Glomerular endothelial cell (primary cell): ENCODE results near the gene ATP4A. TPM values are rescaled to one million over a fixed set of nuclear protein-coding genes. Genes with fewer than 3 reads are reported as not detected.
A peak's percentile ranks its signal among the peaks of the same experiment; 100 is the strongest.
"Not testable (repeated sequence)": the region's sequence is repeated elsewhere in the genome, so short reads cannot be mapped to it uniquely, and the experiment has no call there.

ENCODE experiments used
- DNase-seq: peaks from one replicate; pipeline ENCODE4 v3.0.0-alpha.2; 2011; ENCODE audit warnings: low read depth, low spot score; ENCODE audit errors: extremely low read depth
- total RNA-seq: library from RNA; depleted of rRNA; stranded (reverse); fragments of >200 nt; gene quantifications from 2 replicates; pipeline ENCODE4 v1.2.3, GENCODE V29; 2015

ATP4A gene
- not detected in 2 replicates for total RNA-seq

- DNase-seq = no peak
Measured at GRCh38 chr19:35563207-35563829, at the start of gene ATP4A. Gene ATP4A (minus strand): TSS chr19:35563658. CDS start chr19:35563629, 29 bp downstream.

DNA sequence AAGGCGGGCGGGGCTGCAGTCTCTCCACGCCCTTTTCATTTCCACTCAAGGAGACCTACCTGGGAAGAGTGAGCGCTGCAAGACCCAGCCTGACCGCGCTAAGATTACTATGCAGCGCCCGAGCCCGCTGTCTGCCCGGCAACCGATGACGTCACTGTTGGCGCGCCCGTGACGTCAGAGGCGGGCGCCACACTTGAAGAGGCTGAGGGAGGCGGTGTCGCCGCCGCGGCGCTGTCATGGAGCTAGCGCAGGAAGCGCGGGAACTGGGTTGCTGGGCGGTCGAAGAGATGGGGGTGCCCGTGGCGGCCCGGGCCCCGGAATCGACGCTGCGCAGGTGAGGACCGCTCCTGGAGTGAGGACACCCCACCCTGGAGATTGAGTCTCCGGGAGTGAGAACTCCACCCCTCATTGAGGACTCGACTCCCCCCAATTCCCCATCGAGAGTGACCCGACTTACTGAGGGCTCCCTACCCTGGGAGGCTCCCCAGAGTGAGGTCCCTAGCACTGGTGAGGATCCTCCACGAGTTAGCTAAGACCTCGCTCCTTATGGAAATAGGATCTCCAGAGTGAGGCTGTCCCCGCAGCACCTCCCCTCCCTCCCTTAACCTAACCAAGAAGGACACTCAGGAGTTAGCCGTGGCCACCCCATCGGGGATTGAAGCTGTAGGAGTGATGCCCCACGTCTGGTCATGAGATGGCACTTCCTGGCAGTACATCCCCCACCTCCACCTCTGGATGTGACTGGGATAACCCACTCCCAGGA is 49.3 kb upstream of the ATP4A start, which contains the start of gene HAUS5:
HAUS5 (plus strand) TSS at position 177 of the 763 bp plus-strand sequence; CDS start at position 237, 60 bp downstream.
- peak; percentile 25 for DNase-seq

- DNase-seq = no peak
Measured at GRCh38 chr19:35612224-35612558, 48.7 kb upstream of the ATP4A start.

DNA sequence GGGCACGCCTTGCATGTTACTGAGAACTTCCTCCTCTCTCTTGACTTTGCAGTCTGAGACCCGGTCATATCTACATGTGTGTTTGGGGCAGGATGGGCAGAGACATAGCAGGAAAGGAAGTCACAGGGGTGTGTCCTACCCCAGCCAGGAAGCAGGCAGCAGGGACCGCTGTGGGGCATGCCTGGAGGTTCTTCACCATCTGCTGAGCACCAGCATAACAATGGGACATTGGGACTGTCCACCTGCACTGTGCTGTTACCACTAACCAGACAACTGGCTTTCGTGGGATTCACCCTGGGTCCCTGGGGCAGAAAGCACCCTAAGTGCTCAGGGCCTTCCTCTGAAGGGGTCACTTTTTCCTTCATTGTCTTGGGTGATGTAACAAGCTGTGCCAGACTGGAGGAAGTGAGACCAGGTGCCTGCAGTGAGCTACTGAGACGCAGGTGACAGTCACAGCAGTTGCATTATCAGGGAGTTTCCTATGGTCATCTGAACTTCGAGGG is 46.4 kb upstream of the ATP4A start:
- DNase-seq = no peak

GRCh38 chr19:35608251-35608650 is 44.8 kb upstream of the ATP4A start:
- no peak for DNase-seq

- no peak for DNase-seq
Measured at GRCh38 chr19:35607661-35608060, 44.2 kb upstream of the ATP4A start.

GRCh38 chr19:35607170-35607569 is 43.7 kb upstream of the ATP4A start:
- DNase-seq = not testable (repeated sequence)

GRCh38 chr19:35604436-35604835 is 41.0 kb upstream of the ATP4A start:
- not testable (repeated sequence) for DNase-seq

GRCh38 chr19:35601971-35602370 is 38.5 kb upstream of the ATP4A start:
- DNase-seq = no peak

DNA sequence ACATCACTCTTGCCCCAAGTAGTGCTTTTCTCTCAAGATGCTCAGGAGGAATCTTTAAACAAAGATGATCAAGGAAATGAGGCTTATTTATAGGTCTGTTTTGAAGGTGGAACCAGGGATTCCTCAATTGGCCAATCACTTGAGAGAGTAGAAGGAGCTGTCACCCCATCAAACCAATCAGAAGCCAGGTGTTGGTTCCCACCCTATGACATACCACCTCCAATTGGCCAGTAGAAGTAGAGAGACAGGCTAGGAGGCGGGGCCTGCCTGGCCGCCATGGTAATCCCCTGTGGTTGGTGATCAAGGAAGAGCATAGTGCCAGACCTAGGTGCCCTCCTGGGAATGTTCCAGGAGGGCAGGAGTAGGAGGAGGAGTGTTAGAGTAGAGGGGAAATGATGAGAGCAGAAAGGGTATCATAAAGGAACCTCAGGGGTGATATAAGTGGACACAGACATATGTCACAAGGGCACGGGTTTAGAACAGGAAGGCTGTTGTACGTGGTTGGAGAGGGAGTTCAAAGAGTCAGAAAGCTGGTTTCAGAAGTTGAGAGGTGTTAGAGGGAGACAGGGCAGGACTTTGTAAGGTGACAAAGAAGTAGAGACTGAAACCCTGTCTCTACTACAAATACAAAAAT is 33.0 kb upstream of the ATP4A start:
- DNase-seq = no peak

DNA sequence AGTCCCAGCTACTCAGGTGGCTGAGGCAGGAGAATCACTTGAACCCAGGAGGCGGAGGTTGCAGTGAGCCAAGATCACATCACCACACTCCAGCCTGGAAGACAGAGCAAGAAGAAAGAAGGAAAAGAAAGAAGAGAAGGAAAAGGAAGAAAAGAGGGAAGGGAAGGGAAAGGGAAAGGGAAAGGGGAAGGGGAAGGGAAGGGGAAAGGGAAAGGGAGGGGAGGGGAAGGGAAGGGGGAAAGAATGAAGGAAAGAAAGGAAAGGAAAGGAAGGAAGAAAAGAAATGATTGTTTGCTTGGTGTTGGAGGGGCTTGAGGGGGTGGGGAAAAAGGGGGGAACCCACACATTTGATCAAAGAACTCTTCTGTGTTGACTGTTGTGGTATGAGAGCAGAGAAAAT is 32.5 kb upstream of the ATP4A start:
- no peak for DNase-seq

DNA sequence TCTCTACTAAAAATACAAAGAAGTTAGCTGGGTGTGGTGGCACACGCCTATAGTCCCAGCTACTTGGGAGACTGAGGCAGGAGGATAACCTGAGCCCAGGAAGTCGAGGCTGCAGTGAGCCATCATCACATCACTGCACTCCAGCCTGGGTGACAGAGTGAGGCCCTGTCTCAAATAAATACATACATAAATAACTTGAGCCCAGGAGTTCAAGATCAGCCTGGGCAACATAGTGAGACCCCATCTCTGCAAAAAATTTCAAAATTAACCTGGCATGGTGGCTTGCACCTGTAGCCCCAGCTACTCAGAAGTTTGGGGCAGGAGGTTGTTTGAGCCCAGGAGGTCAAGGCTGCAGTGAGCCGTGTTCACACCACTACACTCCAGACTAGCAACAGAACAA is 31.6 kb upstream of the ATP4A start:
- DNase-seq = not testable (repeated sequence)

DNA sequence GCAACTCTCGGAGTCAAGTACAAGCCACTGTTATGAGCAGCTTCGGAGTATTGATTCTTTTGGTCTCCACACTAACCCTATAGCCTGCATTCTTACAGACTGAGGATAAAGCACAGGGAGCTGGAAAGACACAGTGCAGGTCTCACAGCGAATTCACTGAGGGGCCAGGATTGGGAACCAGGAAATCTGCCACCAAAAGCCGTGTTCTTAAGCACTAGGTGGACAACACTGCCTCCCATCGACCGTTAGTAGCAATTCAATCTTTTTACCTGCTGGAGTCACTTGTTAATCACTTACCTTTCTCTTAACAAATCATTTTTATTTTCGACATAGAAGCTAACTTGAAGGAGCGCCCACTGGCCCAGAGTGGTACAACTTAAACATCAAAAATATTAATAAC is 28.8 kb upstream of the ATP4A start:
- no peak for DNase-seq

GRCh38 chr19:35590875-35591274 is 27.4 kb upstream of the ATP4A start:
- no peak for DNase-seq

DNA sequence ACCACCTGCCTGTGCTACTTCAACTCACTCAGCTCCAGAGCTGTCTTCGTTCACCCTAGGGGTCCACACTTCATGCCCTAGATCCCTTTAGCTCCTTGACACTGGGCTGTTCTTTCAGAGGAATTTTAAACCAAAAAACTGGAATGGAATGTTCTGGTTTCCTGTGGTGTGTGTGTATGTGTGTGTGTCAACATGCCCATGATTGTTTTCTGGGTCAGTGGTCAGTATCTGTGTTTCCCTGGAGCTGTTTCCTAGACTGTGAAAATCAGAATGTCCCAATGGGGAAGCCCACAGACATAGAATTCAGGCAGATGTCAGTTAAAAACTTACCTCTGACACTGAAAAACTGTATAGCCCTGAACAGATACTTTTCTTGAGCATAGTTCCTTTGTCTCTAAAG is 23.9 kb upstream of the ATP4A start:
- DNase-seq = no peak

- DNase-seq = no peak
Measured at GRCh38 chr19:35585848-35586247, 22.4 kb upstream of the ATP4A start, which contains the start of gene PMIS2. Gene PMIS2 (plus strand): TSS chr19:35586173. CDS start chr19:35586260, 87 bp downstream.

DNA sequence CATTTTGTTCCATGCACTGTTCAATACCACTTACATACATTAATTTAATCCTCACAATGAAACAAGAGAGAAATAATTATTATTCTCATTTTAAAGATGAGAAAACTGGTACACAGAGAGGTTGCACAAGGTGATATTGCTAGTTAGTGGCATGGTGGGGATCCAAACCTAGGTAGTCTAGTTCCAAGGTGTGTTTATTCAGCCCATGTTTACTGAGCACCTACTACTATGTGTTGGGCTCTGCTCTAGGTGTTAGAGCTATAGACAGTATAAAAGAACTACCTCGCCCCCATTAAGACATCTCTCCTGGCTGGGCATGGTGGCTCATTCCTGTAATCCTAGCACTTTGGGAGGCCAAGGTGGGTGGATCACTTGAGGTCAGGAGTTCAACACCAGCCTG is 19.3 kb upstream of the ATP4A start:
- no peak for DNase-seq

DNA sequence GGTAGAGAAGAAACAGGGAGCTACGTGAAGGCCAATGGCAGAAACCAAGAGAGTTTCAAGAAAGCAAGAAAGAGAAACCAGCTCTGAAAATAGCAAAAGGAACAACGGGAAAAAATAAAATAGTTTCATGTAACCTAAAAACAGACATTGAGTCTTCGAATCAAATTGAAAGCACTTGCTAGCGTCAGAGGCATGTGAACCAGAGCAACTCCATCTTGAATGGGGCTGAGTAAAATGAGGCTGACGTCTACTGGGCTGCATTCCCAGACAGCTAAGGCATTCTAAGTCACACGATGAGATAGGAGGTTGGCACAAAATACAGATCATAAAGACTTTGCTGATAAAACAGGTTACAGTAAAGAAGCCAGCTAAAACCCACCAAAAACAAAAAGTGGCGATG is 15.2 kb upstream of the ATP4A start:
- no peak for DNase-seq

GRCh38 chr19:35577918-35578317 is 14.5 kb upstream of the ATP4A start:
- no peak for DNase-seq

DNA sequence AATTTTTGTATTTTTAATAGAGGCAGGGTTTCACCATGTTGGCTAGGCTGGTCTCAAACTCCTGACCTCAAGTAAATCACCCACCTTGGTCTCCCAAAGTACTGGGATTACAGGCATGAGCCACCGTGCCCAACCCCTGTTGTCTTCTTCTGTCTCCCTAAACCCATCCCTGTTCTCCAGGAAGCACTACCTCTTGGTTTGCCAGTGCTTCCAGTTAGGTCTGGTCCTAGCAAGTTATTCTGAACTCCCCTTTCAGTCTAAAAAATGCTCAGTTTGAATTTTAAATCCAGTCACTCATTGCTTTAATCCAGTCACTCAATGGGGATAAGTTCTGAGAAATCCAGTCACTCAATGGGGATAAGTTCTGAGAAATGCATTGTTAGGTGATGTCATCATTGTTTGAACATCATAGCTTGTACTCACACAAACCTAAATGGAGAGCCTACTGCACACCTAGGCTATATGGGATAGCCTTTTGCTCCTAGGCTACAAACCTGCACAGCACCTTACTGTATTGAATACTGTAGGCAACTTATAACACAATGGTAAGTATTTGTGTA is 8.0 kb upstream of the ATP4A start:
- no peak for DNase-seq

- no peak for DNase-seq
Measured at GRCh38 chr19:35569281-35569781, 5.9 kb upstream of the ATP4A start.
